HL-60/S4 (cell line): ENCODE results near the gene MAP3K21.

Experiments used
- in situ Hi-C: fragments of 300-500 bp; cut with MboI; formaldehyde crosslinking; loops from 2 replicates; pipeline ENCODE4 v1.14.3; 2022; ENCODE audit warnings: low sequenced_read_pairs

Gene MAP3K21

DNA sequence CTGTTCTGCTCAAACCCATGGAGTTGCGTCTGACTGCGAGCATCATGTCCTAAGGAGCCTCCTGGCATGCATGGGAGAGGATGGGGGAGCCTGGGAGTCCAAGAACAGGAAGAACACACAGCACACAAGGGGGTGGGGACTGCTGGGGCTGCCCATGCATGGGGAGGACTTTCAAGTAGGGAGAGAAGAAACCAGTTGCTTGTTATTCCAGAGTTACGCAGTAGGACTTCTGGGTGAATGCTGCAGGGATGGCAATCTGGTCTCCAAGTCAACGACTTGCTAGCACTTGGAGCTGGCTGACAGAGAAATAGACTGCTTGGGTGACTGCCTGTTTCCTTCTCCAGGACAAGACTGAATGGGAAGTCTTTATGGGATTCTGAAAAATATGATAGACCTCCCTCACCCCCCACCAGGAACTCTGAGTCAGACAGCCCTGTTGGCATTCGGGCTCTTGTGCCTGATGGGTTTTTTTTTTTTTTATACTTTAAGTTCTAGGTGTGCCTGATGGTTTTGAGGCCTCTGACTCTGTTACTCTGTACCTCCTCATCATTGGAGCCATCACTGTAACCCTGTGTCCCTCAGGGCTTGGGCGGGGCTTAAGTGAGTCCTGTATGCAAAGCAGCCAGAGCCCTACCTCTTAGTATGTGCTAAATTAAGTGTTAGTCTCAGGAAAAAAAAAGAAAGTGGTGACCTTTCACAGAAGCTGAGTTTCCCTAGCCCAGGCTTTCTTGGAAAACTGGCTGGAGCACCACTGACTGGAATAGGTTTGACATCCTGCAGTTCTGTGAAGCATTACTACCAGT, 30.3 kb downstream of the MAP3K21 start:
- in situ Hi-C loops: no loop called here

DNA sequence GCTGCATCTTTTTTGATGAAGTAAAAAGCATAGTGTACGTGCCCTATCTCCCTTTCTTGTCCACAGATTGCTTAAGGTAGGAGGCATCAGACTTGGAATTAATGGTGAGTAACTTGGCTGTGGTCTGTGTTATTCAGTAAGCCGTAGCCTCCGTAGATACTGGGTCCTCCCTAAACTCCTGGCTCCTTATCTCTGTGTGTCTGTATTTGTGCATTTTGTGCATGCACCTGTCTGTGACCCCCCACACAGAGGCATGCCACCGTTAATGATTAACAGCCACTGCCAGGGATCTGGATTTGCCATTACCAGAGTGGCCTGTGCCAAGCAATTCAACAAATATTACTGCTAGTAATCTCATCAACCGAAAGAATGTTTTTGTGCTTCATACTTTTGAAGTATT, 31.9 kb downstream of the MAP3K21 start:
- in situ Hi-C loops: no loop called here

DNA sequence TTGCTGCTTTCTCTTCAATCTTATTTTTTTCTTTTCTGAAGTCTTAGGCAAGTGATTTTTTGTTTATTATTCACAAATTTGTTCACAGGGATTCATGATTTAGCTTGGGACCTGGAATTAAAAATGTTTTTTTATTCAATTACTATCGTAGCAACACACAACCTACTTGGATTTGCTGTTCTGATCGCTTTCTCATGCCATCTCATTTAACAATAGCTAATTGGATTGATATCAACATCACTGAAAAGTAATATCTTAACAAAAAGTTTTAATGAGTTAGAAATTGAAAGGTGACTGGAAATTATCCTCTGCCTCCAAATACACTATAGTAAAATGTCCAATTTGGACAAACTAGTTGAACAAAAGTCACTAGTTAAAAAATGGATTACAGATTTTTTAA, 32.4 kb downstream of the MAP3K21 start:
- in situ Hi-C loops: no loop called here

DNA sequence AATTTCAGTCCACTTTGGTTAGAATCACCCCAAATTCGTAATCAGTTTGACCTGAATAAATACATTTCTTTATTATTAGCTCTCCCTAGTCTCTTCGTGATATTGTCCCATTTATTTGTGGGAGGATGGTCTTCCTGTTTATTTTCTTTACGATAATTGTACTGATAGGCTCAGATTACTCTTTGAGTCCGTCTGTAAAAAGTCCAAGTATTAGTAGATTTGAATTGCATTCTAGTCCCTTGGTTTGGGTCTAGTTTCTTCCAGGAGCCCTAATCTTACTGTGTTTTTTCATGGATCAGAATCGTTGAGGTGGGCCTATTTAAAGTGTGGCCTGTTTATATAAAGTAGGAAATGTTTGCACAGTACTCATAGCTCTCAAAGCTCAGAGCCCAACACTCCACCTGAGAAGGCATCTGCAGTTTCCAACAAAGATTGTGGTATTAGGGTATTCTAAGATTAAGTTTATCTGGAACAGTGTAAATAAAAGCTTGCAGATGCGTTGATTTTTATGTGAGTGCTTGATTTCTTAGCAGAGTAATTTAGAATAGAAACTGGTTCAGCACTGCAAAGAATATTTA, 33.1 kb downstream of the MAP3K21 start:
- in situ Hi-C loops: no loop called here

DNA sequence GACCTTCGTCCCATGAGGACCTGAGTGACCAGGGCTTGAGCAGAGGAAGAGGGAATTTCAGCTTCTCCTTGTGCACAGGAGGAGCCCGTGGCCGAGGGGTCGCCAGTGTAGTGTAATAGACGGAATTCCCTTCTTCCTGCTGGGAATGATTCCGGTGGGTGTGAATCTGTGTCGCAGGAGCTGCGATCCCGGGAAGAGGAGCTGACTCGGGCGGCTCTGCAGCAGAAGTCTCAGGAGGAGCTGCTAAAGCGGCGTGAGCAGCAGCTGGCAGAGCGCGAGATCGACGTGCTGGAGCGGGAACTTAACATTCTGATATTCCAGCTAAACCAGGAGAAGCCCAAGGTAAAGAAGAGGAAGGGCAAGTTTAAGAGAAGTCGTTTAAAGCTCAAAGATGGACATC, 34.4 kb downstream of the MAP3K21 start:
- in situ Hi-C loops: no loop called here

DNA sequence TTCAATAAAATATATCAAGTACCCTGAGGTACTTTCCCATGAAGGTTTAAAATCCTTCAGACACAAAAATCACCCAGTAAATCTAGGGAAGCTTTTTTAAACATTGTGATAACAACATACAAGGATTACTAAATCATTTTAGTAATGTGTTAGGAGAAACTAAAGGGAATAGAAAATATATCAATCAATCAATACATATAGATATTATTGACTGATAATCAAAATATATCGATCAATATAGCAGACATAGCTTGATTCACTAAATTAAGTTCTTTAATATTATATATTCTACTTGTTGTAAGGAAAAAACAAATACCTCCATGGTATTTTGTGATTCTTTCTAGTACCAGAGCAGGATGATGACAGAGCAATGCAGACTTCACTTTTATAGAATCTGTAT, 35.2 kb downstream of the MAP3K21 start:
- in situ Hi-C loops: no loop called here

DNA sequence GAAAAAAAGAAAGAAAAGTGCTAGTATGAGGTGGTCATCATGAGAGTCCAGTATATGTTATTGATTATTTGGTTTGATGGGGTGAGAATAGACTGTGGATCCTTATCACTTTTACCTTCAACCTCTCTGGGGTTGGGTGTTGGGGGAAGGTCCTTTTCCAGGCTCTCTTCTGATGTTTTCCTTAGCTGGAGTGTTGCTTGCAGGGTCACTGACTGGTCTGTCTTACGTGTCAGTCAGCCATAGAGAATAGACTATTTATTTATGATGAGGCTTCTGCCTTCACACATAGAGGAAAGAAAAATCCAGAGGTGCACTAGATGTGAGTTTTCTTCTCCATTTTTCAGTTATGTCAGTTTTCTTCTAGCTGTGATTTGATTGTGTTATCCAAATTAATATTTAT, 36.5 kb downstream of the MAP3K21 start:
- in situ Hi-C loops: no loop called here

DNA sequence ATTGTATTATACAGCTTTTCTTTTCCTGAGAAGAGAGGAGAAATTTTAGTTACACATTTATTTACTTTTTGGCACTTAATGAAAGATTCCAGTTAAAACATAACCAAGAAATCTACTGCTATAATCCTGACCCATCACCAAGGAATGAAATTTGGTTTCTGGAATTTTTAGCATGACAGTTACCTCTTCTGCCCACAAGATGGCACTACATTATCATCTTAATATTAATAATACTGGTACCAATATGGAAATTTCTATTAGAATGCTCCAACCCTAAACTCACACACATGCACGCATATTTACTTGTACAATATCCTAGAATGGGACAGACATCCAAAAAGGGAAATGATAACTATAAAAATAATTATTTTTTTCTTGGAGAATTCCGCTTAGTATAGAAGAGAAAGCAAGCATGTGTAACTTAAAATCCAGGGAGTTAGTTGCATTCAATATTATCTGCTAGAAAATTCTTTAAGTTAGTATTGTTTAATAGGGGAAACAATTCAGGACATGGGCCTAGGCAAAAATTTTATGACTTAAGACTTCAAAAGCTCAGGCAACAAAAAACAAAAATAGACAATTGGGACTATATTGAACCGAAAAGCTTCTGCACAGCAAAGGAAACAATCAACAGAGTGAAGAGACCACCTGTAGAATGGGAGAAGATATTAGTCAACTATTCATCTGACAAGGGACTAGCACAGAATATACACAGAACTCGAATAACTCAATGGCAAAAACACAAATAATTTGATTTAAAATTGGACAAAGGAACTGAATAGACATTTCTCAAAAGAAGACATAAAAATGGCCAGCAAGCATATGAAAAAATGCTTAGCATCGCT, 37.4 kb downstream of the MAP3K21 start:
- in situ Hi-C loops: no loop called here

DNA sequence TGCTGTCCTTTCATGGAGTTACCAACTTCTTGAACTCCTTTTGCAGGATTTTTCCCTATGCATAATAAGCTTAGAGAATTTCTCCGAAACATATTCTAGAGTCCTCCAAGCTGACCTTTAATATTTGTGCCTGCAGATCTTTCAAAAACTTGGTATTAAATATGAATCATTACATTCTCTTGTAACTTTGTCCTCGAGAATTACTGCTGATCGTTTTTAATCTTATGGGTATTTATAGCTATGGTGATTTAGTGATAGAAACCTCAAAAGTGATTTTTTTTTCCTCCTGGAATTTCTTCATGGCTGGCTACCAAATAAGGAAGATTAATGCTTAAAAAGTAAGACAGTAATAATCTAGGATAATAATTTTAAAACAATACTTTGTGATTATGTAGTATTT, 39.1 kb downstream of the MAP3K21 start:
- in situ Hi-C loops: no loop called here

DNA sequence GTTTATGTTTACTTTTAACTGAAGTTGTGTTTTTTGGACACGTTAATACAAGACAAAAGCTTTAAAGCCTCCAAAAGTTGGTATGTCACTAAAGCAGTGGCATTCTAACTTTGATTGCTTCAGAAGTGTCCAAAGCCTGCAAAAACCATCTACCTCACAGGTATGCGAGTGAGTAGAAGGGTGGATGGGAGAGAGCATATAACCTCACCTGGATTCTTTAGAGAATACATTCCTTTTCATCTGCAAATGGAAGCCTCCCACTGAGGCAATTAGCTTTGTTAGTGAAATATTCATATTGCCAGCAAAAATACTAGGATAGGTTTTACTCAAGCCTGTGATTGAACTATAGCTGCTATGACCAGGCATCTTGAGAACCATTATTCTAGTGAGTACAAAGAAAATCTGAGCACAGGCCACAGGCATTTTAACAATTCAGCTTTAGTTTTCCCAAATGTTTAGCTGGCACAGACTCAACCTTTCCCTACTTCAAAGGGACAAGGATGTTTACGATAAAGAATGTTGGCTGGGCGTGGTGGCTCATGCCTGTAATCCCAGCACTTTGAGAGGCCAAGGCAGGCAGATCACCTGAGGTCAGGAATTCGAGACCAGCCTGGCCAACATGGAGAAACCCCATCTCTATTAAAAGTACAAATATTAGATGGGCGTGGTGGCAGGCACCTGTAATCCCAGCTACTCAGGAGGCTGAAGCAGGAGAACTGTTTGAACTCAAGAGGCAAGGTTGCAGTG, 39.7 kb downstream of the MAP3K21 start:
- in situ Hi-C loops: no loop called here

DNA sequence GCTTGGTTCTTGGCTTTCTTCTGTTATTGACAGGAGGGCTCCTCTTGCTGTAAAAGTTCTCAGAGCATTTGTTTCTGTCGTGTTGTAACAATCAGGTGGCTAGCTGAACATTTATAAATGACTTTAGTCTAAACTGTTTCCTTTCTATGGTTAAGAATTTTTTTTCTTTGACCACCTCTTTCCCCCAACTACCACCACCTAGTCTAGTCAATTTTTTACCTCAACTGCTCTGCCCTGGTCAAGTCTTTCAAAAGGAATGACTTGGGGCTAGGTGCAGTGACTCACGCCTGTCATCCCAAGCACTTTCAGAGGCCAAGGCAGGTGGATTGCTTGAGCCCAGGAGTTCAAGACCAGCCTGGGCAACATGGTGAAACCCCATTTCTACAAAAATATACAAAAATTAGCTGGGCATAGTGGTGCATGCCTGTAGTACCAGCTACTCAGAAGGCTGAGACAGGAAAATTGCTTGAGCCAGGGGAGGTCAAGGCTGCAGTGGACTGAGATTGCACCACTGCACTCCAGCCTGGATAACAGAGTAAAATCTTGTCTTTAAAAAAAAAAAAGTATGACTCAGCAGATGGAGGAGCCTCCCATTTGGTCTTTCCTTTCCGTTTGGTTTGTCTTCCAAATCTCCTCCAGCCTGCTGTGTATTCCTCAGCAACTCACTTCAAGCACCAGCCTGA, 40.7 kb downstream of the MAP3K21 start:
- in situ Hi-C loops: no loop called here

DNA sequence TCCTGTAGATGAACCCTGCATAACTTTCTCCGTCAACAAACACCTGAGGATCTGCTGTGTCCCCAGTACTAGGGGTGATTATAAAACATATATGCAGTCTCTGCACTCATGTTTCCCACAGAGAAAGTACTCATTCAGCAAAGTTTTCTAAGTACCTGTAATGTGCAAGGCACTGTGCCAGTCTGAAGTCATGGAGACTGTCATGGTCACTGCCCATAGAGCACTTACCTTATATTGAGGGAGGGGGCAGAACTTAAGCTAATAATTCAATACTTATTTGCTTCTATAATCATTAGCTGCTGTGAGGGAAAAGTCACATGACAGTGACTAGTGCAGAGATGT, 41.2 kb downstream of the MAP3K21 start:
- in situ Hi-C loops: no loop called here

DNA sequence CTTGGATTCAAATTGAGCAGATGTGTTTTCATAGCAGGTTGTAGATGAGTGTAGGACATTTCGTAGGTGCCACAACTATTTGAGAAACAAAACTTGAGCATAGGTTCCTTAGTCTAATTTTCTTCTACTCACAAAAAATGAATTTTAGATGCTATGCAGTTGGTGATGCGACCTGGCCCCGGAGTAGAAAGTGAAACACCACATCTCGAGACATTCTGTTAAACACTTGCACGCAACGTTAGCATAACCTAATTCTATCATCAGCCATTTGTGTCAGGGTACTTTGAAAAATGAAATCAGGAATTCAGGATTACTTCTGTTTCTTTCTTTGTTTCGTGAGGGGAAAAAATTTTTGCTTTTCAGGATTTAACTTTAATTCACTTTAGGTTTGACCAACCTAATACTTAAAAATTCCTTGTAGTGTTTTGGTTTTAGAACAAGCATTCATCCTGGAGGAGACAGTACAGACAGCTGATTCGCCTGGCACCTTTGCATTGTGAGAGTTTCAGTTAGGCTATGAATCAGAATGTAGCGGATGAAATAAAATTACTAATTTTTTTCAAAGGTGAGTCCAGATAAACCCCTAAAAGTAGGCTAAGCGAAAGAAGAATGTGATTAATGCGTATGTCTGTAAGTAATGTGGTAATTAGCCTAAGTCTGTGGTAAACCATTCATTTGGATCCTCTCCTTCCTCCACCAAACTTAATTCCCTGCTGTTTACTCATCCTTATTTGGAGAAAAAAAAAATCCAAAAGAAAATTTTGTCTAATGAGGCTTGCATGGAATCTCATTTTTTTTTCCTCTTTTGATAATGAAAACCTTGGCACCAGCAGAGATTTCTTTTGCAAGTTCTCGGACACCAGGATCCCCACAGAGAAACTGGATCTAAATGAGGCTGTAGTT, 44.9 kb downstream of the MAP3K21 start:
- in situ Hi-C loops: no loop called here

DNA sequence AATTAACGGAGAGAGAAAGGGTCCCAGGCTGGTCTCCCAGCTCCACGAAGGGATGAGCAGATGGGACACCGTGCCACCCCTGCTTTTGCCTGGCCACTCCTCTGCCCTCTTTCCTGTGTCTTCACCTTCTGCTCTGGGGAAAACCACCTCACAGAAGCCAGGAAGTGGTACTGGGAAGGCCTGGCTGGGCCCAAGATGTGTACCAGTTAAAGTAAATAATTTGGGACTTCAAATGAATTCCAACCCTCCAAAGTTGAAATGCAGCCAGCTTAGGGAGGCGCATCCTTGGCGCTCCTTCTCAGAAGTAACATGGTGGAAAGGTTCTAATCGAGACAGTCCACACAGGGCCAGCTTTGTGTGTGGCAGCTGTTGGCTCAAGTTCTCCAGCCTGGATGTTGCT, 45.7 kb downstream of the MAP3K21 start:
- in situ Hi-C loops: no loop called here

DNA sequence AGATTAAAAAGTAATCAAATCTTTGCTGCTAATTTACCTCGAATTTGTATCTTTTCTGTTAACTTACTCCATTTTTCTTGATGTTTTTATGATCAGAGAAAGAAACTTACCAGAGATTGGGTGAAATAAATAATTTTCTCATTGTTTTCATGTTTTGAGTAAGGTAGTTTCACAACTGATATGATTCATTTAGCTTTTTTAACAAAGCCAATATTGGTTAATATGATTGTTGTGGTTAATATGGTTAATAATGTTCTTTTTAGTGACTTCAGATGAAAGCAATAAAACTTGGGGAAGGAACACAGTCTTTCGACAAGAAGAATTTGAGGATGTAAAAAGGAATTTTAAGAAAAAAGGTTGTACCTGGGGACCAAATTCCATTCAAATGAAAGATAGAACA, 48.1 kb downstream of the MAP3K21 start:
- in situ Hi-C loops: loop anchor here (25.0 kb wide), 1 partner anchor 687 kb away; no protein-coding TSS in a partner anchor

DNA sequence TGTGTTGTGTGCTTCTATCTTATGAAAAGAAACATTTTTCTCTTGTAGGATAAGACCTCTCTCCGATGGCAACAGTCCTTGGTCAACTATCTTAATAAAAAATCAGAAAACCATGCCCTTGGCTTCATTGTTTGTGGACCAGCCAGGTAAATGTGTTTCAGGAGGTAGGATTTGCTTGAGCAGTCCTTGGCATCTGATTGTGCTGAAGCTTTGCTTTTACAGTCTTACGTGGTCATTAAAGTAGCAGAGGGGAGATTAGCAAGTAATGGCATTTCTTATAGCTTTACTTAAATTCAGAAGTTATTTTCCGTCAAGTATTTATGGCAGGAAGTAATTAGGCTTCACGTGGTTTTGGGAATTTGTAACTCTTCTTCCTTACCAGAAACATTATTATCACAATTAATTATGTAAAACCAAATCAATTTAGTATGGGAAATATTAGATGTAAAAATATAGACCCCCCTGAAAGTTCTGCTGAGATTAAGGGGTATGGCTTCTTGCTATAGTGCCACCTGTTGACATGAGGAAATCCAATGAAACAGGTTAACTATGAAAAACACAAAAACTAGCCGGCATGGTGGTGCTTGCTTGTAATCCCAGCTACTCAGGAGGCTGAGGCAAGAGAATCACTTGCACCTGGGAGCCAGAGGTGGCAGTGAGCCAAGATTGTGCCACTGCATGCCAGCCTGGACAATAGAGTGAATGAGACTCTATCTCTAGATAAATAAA, 49.0 kb downstream of the MAP3K21 start:
- in situ Hi-C loops: loop anchor here (25.0 kb wide), 1 partner anchor 686 kb away; no protein-coding TSS in a partner anchor

DNA sequence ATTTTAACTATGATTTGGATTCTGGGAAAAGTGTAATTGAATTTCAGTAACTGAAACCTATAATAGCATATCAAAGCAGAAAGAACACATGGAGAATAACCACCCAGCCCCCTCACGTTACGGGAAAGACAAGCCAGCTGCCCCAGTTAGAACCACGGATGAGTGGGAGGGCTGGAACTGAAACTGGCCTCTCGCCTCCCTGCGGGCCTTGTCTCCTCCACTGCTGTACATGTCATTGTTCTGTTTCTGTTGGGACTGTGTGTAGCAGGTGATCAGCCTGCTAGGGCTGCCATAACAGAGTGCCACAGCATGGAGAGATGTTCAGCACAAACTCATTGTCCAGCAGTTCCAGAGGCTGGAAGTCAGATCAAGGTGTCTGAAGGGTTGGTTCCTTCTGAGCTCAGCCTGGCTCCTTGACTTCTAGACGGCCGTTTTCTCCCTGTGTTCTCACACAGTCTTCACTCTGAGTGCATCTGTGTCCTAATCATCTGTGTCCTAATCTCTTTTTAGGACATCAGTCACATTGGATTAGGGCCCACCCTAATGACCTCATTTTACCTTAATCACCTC, 52.4 kb downstream of the MAP3K21 start:
- in situ Hi-C loops: loop anchor here (25.0 kb wide), 1 partner anchor 682 kb away; no protein-coding TSS in a partner anchor

DNA sequence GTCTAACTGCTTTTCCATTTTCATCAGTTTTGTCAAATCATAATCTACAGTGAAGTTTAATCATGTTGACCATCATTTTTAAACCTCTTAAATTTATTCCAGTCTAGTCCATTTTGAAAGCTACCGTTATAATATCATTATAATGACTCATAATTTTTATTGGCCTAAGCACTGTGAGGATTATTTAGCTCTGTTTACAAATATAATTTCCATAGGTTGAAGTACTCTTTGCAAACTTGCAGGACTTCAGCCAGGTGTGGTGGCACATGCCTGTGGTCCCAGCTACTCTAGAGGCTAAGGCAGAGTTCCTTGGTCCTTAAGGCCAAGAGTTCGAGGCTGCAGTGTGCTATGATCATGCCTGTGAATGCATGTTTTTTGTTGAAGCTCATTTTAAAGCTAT, 54.3 kb downstream of the MAP3K21 start:
- in situ Hi-C loops: loop anchor here (25.0 kb wide), 1 partner anchor 680 kb away; no protein-coding TSS in a partner anchor
